ENCODE data around the gene ZNF740. TPM values are rescaled to one million over a fixed set of nuclear protein-coding genes. Genes with fewer than 3 reads are reported as not detected.

The ZNF740 gene
- total and polyA plus RNA-seq, 2 experiments from 2014 or later: 3.9 to 6.5 TPM

GRCh38 chr12:53213348-53213747 is 32.8 kb downstream of the ZNF740 start:
- peak; percentile 83 for DNase-seq
- WGBS, 2 experiments (ENCODE audit: low coverage in 1 of 2, low lambda C conversion rate in 2 of 2, missing lambda C conversion rate in 2 of 2): 10 to 13% methylated on average over 11 to 14 of the region's 14 CpGs
- Histone ChIP-seq H3K9me3 (ENCODE audit: low read depth) (no peaks in the 10 kb centered on the region), H3K79me2 (ENCODE audit: insufficient read depth) (peaks cover 47% of the 10 kb centered on the region), H4K20me1 (ENCODE audit: insufficient read depth) (no peaks in the 10 kb centered on the region), H3K27me3 (replicated peaks; ENCODE audit: insufficient read depth) (no peaks in the 10 kb centered on the region), H3K4me3 (no peak overlapping the region), H3K27ac (0 out of 2 replicates have a peak overlapping the region, but pooled peaks have one; percentile 10), H2AFZ (no peak overlapping the region), H3K4me2 (ENCODE audit: unreplicated experiment) (no peak overlapping the region), H3K36me3 (ENCODE audit: low read depth) (peaks cover 53% of the 10 kb centered on the region), H3K9ac (peak overlapping the region; percentile 36; the same call in 1 of the 2 replicates), H3F3A (ENCODE audit: insufficient read depth) (peaks cover 41% of the 10 kb centered on the region), H3K4me1 (ENCODE audit: insufficient read depth) (peaks cover 31% of the 10 kb centered on the region), H3K9me2 (ENCODE audit: insufficient read depth) (no peaks in the 10 kb centered on the region)
- no peak for TF ChIP-seq EZH2phosphoT487 (IDR thresholded peaks at IDR 0.05; ENCODE audit: insufficient read depth, low read depth)
- no peak for TF ChIP-seq EZH2 (IDR thresholded peaks at IDR 0.05; ENCODE audit: insufficient read depth, poor library complexity, severe bottlenecking)
- in situ Hi-C loops (cut with MboI): loop anchor here (10.0 kb wide), 1 partner anchor 71 kb away; no protein-coding TSS in a partner anchor

GRCh38 chr12:53214221-53214620 is 33.7 kb downstream of the ZNF740 start:
- in situ Hi-C loops (cut with MboI): loop anchor here (10.0 kb wide), 1 partner anchor 71 kb away; no protein-coding TSS in a partner anchor
- H3K9me2 ChIP-seq (ENCODE audit: insufficient read depth): no peaks in the 10 kb centered on the region
- no peak overlapping the region for H3K4me3 ChIP-seq
- no peaks in the 10 kb centered on the region for H4K20me1 ChIP-seq (ENCODE audit: insufficient read depth)
- no peak for TF ChIP-seq EZH2 (IDR thresholded peaks at IDR 0.05; ENCODE audit: insufficient read depth, poor library complexity, severe bottlenecking)
- no peak for TF ChIP-seq EZH2phosphoT487 (IDR thresholded peaks at IDR 0.05; ENCODE audit: insufficient read depth, low read depth)
- no peak for DNase-seq
- WGBS, 2 experiments (ENCODE audit: low coverage in 1 of 2, low lambda C conversion rate in 2 of 2, missing lambda C conversion rate in 2 of 2): 81% methylated on average over 5 of the region's 5 CpGs
- no peaks in the 10 kb centered on the region for H3K9me3 ChIP-seq (ENCODE audit: low read depth)
- no peak overlapping the region for H3K27ac ChIP-seq
- H3K4me1 ChIP-seq (ENCODE audit: insufficient read depth): peaks cover 31% of the 10 kb centered on the region
- H3K79me2 ChIP-seq (ENCODE audit: insufficient read depth): peaks cover 53% of the 10 kb centered on the region
- H3F3A ChIP-seq (ENCODE audit: insufficient read depth): peaks cover 38% of the 10 kb centered on the region
- H3K9ac ChIP-seq: no peak overlapping the region
- no peak overlapping the region for H2AFZ ChIP-seq
- H3K27me3 ChIP-seq (replicated peaks; ENCODE audit: insufficient read depth): no peaks in the 10 kb centered on the region
- H3K4me2 ChIP-seq (ENCODE audit: unreplicated experiment): no peak overlapping the region
- peaks cover 53% of the 10 kb centered on the region for H3K36me3 ChIP-seq (ENCODE audit: low read depth)

DNA sequence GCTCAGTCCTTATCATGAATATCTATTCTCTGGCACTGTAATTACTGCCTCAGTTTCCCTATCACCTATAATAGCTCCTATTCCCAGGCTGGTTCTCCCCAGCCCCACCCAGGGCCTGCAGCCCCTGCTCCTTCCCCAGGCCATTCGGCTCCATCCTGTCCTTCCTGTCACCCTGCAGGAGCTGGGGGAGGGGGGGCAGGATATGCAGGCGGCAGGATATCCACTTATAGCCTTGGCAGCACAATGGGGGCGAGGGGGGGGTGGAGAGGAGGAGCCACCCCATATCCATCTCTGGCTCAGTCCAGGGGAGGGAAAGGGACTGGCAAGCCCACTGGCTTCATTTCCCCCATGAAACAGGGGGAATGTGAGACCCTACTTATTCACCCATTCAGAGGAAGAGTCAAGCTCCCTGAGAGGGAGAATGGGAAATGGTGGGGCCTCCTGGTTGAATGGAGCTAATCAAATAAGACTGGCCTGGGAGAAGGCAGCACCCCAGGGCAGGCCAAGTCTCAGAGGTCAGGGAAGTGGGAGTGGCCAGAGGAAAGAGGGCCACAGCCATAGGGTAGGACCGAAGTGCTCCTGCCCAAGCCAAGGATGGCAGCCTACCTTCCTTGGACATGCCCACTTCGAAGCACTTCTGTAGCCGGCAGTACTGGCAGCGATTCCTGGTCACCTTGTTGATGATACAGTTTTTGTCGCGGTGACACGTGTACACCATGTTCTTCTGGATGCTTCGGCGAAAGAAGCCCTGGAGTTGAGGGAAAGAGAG is 34.3 kb downstream of the ZNF740 start:
- DNase-seq: no peak
- no peak overlapping the region for H3K27ac ChIP-seq
- no peak overlapping the region for H3K4me3 ChIP-seq
- peaks cover 39% of the 10 kb centered on the region for H3F3A ChIP-seq (ENCODE audit: insufficient read depth)
- H3K9me3 ChIP-seq (ENCODE audit: low read depth): no peaks in the 10 kb centered on the region
- no peaks in the 10 kb centered on the region for H4K20me1 ChIP-seq (ENCODE audit: insufficient read depth)
- in situ Hi-C loops (cut with MboI): loop anchor here (10.0 kb wide), 1 partner anchor 70 kb away; no protein-coding TSS in a partner anchor
- H3K79me2 ChIP-seq (ENCODE audit: insufficient read depth): peaks cover 59% of the 10 kb centered on the region
- TF ChIP-seq EZH2 (IDR thresholded peaks at IDR 0.05; ENCODE audit: insufficient read depth, poor library complexity, severe bottlenecking): no peak
- TF ChIP-seq EZH2phosphoT487 (IDR thresholded peaks at IDR 0.05; ENCODE audit: insufficient read depth, low read depth): no peak
- WGBS, 2 experiments (ENCODE audit: low coverage in 1 of 2, low lambda C conversion rate in 2 of 2, missing lambda C conversion rate in 2 of 2): 76 to 81% methylated on average over 11 to 12 of the region's 12 CpGs
- H3K27me3 ChIP-seq (replicated peaks; ENCODE audit: insufficient read depth): no peaks in the 10 kb centered on the region
- peaks cover 47% of the 10 kb centered on the region for H3K36me3 ChIP-seq (ENCODE audit: low read depth)
- H3K4me2 ChIP-seq (ENCODE audit: unreplicated experiment): no peak overlapping the region
- peaks cover 31% of the 10 kb centered on the region for H3K4me1 ChIP-seq (ENCODE audit: insufficient read depth)
- H3K9ac ChIP-seq: no peak overlapping the region
- H3K9me2 ChIP-seq (ENCODE audit: insufficient read depth): no peaks in the 10 kb centered on the region
- no peak overlapping the region for H2AFZ ChIP-seq

GRCh38 chr12:53215497-53215896 is 35.0 kb downstream of the ZNF740 start:
- Histone ChIP-seq H3K4me1 (ENCODE audit: insufficient read depth) (peaks cover 31% of the 10 kb centered on the region), H3K79me2 (ENCODE audit: insufficient read depth) (peaks cover 59% of the 10 kb centered on the region), H4K20me1 (ENCODE audit: insufficient read depth) (no peaks in the 10 kb centered on the region), H3K9ac (no peak overlapping the region), H3K27me3 (replicated peaks; ENCODE audit: insufficient read depth) (no peaks in the 10 kb centered on the region), H3K4me2 (ENCODE audit: unreplicated experiment) (no peak overlapping the region), H3K9me3 (ENCODE audit: low read depth) (no peaks in the 10 kb centered on the region), H3K27ac (no peak overlapping the region), H3K9me2 (ENCODE audit: insufficient read depth) (no peaks in the 10 kb centered on the region), H3K36me3 (ENCODE audit: low read depth) (peaks cover 40% of the 10 kb centered on the region), H2AFZ (no peak overlapping the region), H3K4me3 (no peak overlapping the region), H3F3A (ENCODE audit: insufficient read depth) (peaks cover 40% of the 10 kb centered on the region)
- in situ Hi-C loops (cut with MboI): loop anchor here (10.0 kb wide), 1 partner anchor 69 kb away; no protein-coding TSS in a partner anchor
- WGBS, 2 experiments (ENCODE audit: low coverage in 1 of 2, low lambda C conversion rate in 2 of 2, missing lambda C conversion rate in 2 of 2): 73 to 84% methylated on average over 8 of the region's 8 CpGs
- TF ChIP-seq EZH2phosphoT487 (IDR thresholded peaks at IDR 0.05; ENCODE audit: insufficient read depth, low read depth) (no peak), EZH2 (IDR thresholded peaks at IDR 0.05; ENCODE audit: insufficient read depth, poor library complexity, severe bottlenecking) (no peak)
- DNase-seq: no peak

All from GM23248 (cell line).